Uterus (tissue), 4 donors: ENCODE results near the gene CATSPER1. TPM values are rescaled to one million over a fixed set of nuclear protein-coding genes. Genes with fewer than 3 reads are reported as not detected.

ENCODE experiments used
- DNase-seq, 2 donors: peaks; one replicate each; pipeline ENCODE4 v3.0.0-alpha.2; 2019 to 2020
- H3K27ac ChIP-seq, 2 donors: fragments of 200-600 bp; sonication (generic); 1 replicate in 1 of 2; 2 replicates in 1 of 2; pipeline ENCODE4 v1.5.1; 2016 to 2018
- H3K27me3 ChIP-seq, 2 donors: fragments of 200-600 bp; sonication (generic); one replicate each; pipeline ENCODE4 v1.5.1; 2018 to 2019; ENCODE audit warnings: control low read depth in 1 of 2
- H3K36me3 ChIP-seq, 2 donors: fragments of 200-600 bp; sonication (generic); one replicate each; pipeline ENCODE4 v1.5.1; 2019; ENCODE audit warnings: control low read depth in 1 of 2
- H3K4me1 ChIP-seq, 2 donors: fragments of 200-600 bp; sonication (generic); one replicate each; pipeline ENCODE4 v1.5.1; 2018 to 2019; ENCODE audit warnings: control low read depth in 1 of 2
- H3K4me3 ChIP-seq, 2 donors: fragments of 200-600 bp; sonication (generic); 1 replicate in 1 of 2; 2 replicates in 1 of 2; pipeline ENCODE4 v1.5.1; 2018 to 2019; ENCODE audit warnings: mild to moderate bottlenecking in 1 of 2
- H3K9me3 ChIP-seq, 2 donors: fragments of 200-600 bp; sonication (generic); one replicate each; pipeline ENCODE4 v1.5.1; 2019; ENCODE audit warnings: control low read depth in 1 of 2
- POLR2A ChIP-seq, 2 donors: fragments of 450-650 bp; IDR thresholded peaks; one replicate each; pipeline ENCODE4 v1.6.1; 2016; ENCODE audit warnings: antibody characterized with exemption in 2 of 2, mild to moderate bottlenecking in 1 of 2, moderate library complexity in 1 of 2
- intact Hi-C: fragments of 100-400 bp; cut with DNase I; formaldehyde crosslinking; loops from one replicate; pipeline ENCODE4 v1.15.1; 2023; ENCODE audit warnings: low total_unique reads
- total RNA-seq, 4 donors: library from RNA; depleted of rRNA in 3 of 4; stranded (reverse); fragments of >200 nt in 3 of 4; gene quantifications; one replicate each; pipeline versions ENCODE4 v1.1.0 to v1.2.4, GENCODE V29; 2014 to 2023
- TF ChIP-seq, protein P1 (sequence below), 4 experiments: fragments of 200-600 bp in 2 of 4; fragments of 450-650 bp in 2 of 4; sonication (generic) in 2 of 4; IDR thresholded peaks; one replicate each; pipeline ENCODE4 v1.5.1; 2016 to 2019; ENCODE audit warnings: antibody characterized with exemption in 4 of 4, mild to moderate bottlenecking in 2 of 4, moderate library complexity in 1 of 4
- donor health status: DM: yes; HTN: yes; CAD: no.

CATSPER1 gene
- total RNA-seq, 4 donors from 2014 or later = 0.26 TPM; not detected in 3

GRCh38 chr11:66022401-66023185 is 3.7 kb downstream of the CATSPER1 start:
- Histone ChIP-seq H3K4me1 (no peaks in the 10 kb centered on the region), H3K4me3 (no peak overlapping the region), H3K9me3 (no peaks in the 10 kb centered on the region), H3K27me3 (no peaks in the 10 kb centered on the region), H3K27ac (no peak overlapping the region), H3K36me3 (no peaks in the 10 kb centered on the region)
- intact Hi-C loops = no loop called here
- peak; percentile 44 to 75 for DNase-seq
- no peak for TF ChIP-seq POLR2A (IDR thresholded peaks at IDR 0.05)
- TF ChIP-seq, protein P1, sequence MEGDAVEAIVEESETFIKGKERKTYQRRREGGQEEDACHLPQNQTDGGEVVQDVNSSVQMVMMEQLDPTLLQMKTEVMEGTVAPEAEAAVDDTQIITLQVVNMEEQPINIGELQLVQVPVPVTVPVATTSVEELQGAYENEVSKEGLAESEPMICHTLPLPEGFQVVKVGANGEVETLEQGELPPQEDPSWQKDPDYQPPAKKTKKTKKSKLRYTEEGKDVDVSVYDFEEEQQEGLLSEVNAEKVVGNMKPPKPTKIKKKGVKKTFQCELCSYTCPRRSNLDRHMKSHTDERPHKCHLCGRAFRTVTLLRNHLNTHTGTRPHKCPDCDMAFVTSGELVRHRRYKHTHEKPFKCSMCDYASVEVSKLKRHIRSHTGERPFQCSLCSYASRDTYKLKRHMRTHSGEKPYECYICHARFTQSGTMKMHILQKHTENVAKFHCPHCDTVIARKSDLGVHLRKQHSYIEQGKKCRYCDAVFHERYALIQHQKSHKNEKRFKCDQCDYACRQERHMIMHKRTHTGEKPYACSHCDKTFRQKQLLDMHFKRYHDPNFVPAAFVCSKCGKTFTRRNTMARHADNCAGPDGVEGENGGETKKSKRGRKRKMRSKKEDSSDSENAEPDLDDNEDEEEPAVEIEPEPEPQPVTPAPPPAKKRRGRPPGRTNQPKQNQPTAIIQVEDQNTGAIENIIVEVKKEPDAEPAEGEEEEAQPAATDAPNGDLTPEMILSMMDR (IDR thresholded peaks at IDR 0.05) = peak; percentile 78 to 96 (median 88)

GRCh38 chr11:66020618-66021357 is 5.5 kb downstream of the CATSPER1 start:
- H3K4me1 ChIP-seq = no peaks in the 10 kb centered on the region
- H3K36me3 ChIP-seq = no peaks in the 10 kb centered on the region
- H3K4me3 ChIP-seq = no peak overlapping the region
- H3K27me3 ChIP-seq = no peaks in the 10 kb centered on the region
- intact Hi-C loops = no loop called here
- no peaks in the 10 kb centered on the region for H3K9me3 ChIP-seq
- H3K27ac ChIP-seq = no peak overlapping the region
- DNase-seq = no peak
- TF ChIP-seq, protein P1 (IDR thresholded peaks at IDR 0.05) = no peak
- TF ChIP-seq POLR2A (IDR thresholded peaks at IDR 0.05) = no peak

DNA sequence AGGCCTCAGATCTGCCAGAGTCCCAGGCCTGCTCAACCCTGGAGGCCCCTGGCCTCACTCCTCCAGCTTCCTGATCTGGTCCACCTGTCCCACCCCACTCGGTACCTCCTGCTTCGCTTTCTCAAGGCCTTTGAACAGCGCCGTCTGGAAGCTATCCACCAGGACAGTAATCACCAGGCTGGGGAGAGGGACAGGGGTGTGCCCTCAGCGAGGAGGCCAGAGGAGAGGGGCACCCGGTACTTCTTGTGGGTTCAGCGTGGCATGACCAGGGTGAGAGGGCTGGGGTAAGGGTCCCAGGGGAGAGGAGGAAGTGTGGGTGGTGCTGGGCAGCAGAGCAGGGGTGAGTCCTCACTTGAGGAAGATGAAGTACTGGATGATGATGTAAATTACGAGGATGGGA is 6.1 kb downstream of the CATSPER1 start:
- DNase-seq = no peak
- Histone ChIP-seq H3K9me3 (no peaks in the 10 kb centered on the region), H3K4me1 (no peaks in the 10 kb centered on the region), H3K27me3 (no peaks in the 10 kb centered on the region), H3K4me3 (no peak overlapping the region), H3K36me3 (no peaks in the 10 kb centered on the region), H3K27ac (no peak overlapping the region)
- no peak for TF ChIP-seq POLR2A (IDR thresholded peaks at IDR 0.05)
- TF ChIP-seq, protein P1 (IDR thresholded peaks at IDR 0.05) = no peak
- intact Hi-C loops = no loop called here

DNA sequence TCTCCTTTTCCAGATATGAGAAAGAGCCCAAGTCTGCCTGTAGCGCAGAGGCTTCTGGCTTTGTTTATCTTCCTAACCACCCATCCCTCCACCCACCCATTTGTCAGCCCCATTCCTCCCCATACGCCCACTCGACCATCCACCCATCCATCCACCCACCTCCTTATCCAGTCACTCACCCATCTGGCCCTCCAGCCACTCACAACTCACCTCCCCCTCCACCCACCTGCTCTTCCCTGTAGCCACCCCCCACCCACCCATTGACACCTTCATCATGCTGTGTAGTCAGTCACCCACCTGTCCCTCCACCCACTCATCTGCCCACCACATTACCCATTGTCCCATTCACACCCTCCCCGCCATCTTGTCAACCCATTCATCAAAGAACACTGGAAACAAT is 9.0 kb downstream of the CATSPER1 start:
- no peak overlapping the region for H3K27ac ChIP-seq
- TF ChIP-seq, protein P1 (IDR thresholded peaks at IDR 0.05) = no peak
- TF ChIP-seq POLR2A (IDR thresholded peaks at IDR 0.05) = no peak
- intact Hi-C loops = no loop called here

GRCh38 chr11:66016793-66017177 is 9.5 kb downstream of the CATSPER1 start:
- H3K9me3 ChIP-seq = no peaks in the 10 kb centered on the region
- no peak for DNase-seq
- TF ChIP-seq, protein P1 (IDR thresholded peaks at IDR 0.05) = no peak
- peaks cover 0 to 19% of the 10 kb centered on the region in 2 donors for H3K27me3 ChIP-seq
- no peaks in the 10 kb centered on the region for H3K36me3 ChIP-seq
- peaks cover 0 to 3% of the 10 kb centered on the region in 2 donors for H3K4me1 ChIP-seq
- no peak overlapping the region for H3K4me3 ChIP-seq
- intact Hi-C loops = no loop called here
- no peak overlapping the region for H3K27ac ChIP-seq

More for the DNA sequence above, 9.0 kb downstream of the CATSPER1 start:
- Histone ChIP-seq H3K9me3 (no peaks in the 10 kb centered on the region), H3K27me3 (peaks cover 0 to 15% of the 10 kb centered on the region in 2 donors), H3K4me3 (no peak overlapping the region), H3K4me1 (no peaks in the 10 kb centered on the region), H3K36me3 (no peaks in the 10 kb centered on the region)
- no peak for DNase-seq
